GM12891 (cell line): ENCODE data around the gene CLIC6.

Experiments used
- POLR2A ChIP-seq: IDR thresholded peaks from 2 replicates; pipeline ENCODE4 v1.6.1; 2011; ENCODE audit warnings: low read depth, low read length, control low read depth
- POU2F2 ChIP-seq: IDR thresholded peaks from 2 replicates; pipeline ENCODE4 v1.6.1; 2011; ENCODE audit warnings: low read depth, mild to moderate bottlenecking, control low read depth, low read length, moderate library complexity
- TAF1 ChIP-seq: IDR thresholded peaks from 2 replicates; pipeline ENCODE4 v1.6.1; 2011; ENCODE audit warnings: low read depth, low read length, control low read depth

GRCh38 chr21:34636961-34637360, 31.8 kb upstream of the CLIC6 start:
- TF ChIP-seq POLR2A, result no peak
- TF ChIP-seq TAF1, result no peak
- no peak for TF ChIP-seq POU2F2
